Measurements from ENCODE around the gene GRK2. TPM values are rescaled to one million over a fixed set of nuclear protein-coding genes. Genes with fewer than 3 reads are reported as not detected.

Gene GRK2
- total and polyA plus RNA-seq, 11 donors = 40.1 to 107 (median 50.1) TPM

GRCh38 chr11:67272327-67273259 is 6.3 kb downstream of the GRK2 start:
- peak overlapping the region in 2 of 12 donors; percentile 16 to 98 for H3K4me3 ChIP-seq
- ATAC-seq = peak in 2 of 4 donors; percentile 3 to 17
- 39 to 62% (median 52%) methylated on average over 14 to 23 of the region's 23 CpGs for WGBS, 4 donors

GRCh38 chr11:67273260-67273990 is 7.2 kb downstream of the GRK2 start:
- intact Hi-C loops (cut with DNase I) = no loop called here
- H3K27me3 ChIP-seq = no peaks in the 10 kb centered on the region
- DNase-seq (peak; percentile 42 to 70 (median 60)), ATAC-seq (peak; percentile 25 to 30 (median 28))
- 29 to 41% (median 32%) methylated on average over 11 to 14 of the region's 14 CpGs for WGBS, 4 donors
- no peaks in the 10 kb centered on the region for H3K9me3 ChIP-seq
- H3K4me3 ChIP-seq = peak overlapping the region in 2 of 12 donors; percentile 0 to 98
- H3K4me1 ChIP-seq = peaks cover 51 to 100% (median 99%) of the 10 kb centered on the region in 12 donors
- H3K27ac ChIP-seq = peak overlapping the region; percentile 47 to 100 (median 88)
- peaks cover 0 to 31% (median 0%) of the 10 kb centered on the region in 9 donors for H3K36me3 ChIP-seq
- no peak for TF ChIP-seq POLR2A (IDR thresholded peaks at IDR 0.05)
- TF ChIP-seq CTCF (IDR thresholded peaks at IDR 0.05) = peak in 1 of 12 donors; percentile 24

More at GRCh38 chr11:67272327-67273259, 6.3 kb downstream of the GRK2 start:
- intact Hi-C loops (cut with DNase I) = no loop called here
- Histone ChIP-seq H3K27me3 (no peaks in the 10 kb centered on the region), H3K4me1 (peaks cover 49 to 100% (median 99%) of the 10 kb centered on the region in 12 donors), H3K27ac (peak overlapping the region; percentile 47 to 100 (median 88)), H3K36me3 (peaks cover 0 to 29% (median 2%) of the 10 kb centered on the region in 9 donors), H3K9me3 (no peaks in the 10 kb centered on the region)
- no peak for TF ChIP-seq POLR2A (IDR thresholded peaks at IDR 0.05)
- peak; percentile 23 to 70 (median 47) for DNase-seq

GRCh38 chr11:67274768-67275605 is 8.7 kb downstream of the GRK2 start:
- Histone ChIP-seq H3K27me3 (no peaks in the 10 kb centered on the region), H3K4me1 (peaks cover 39 to 100% (median 95%) of the 10 kb centered on the region in 12 donors), H3K4me3 (peak overlapping the region in 6 of 12 donors; percentile 7 to 98 (median 18)), H3K36me3 (peaks cover 0 to 33% (median 11%) of the 10 kb centered on the region in 9 donors), H3K9me3 (no peaks in the 10 kb centered on the region), H3K27ac (peak overlapping the region; percentile 61 to 100 (median 88))
- DNase-seq (peak; percentile 40 to 80 (median 64)), ATAC-seq (peak in 1 of 4 donors; percentile 1)
- TF ChIP-seq POLR2A (IDR thresholded peaks at IDR 0.05) (no peak), CTCF (IDR thresholded peaks at IDR 0.05) (no peak)
- 31 to 44% (median 33%) methylated on average over 27 to 35 of the region's 35 CpGs for WGBS, 4 donors
- intact Hi-C loops (cut with DNase I) = no loop called here

All from heart left ventricle (tissue), 16 donors.